ENCODE results near the gene MRPL38. TPM values are rescaled to one million over a fixed set of nuclear protein-coding genes. Genes with fewer than 3 reads are reported as not detected.
A peak's percentile ranks its signal among the peaks of the same experiment; 100 is the strongest.

The MRPL38 gene
- total RNA-seq, 1 experiment from 2014 or later: 219 TPM

DNA sequence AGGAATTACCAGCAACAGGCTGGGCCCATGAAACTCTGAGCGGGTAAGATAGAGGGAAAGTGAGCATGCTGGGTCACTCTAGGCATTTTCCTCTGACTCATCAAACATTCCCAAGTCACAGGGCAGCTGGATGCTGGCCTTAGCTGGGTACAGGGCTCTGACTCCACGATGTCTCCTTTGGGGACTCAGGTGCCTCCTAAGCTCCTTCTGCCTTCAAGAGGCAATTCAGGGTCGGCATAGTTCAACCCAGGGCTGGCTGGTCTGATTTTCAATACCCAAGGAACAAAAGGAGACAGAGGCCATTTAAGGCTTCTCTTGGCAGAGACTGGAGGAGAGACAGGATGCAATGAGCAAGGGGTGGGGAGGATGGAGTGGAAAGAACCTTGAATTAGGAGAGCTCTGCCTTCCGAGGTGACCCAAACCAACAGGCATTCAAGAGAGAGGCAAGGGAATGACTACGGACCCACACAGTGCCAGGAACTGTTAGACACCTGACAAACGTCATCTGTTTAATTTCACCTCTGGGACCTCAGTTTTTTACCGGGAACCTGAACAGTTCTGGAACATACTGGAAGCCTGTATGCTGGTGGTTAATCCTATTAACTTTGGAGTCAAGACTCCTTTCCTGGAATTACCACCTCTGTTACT is 50.5 kb downstream of the MRPL38 start:
- Histone ChIP-seq H3K9me3 (ENCODE audit: control insufficient read depth in 1 of 2, insufficient read depth in 1 of 2, low read depth in 1 of 2, low read length in 2 of 2) (no peaks in the 10 kb centered on the region), H4K20me1 (ENCODE audit: insufficient read depth) (no peaks in the 10 kb centered on the region), H3K4me2 (ENCODE audit: low read length) (peak overlapping the region; percentile 96), H3K79me2 (ENCODE audit: insufficient read depth, low read length) (peaks cover 20% of the 10 kb centered on the region; the same call in 1 of the 2 replicates), H3K27me3 (ENCODE audit: insufficient read depth, low read length) (no peaks in the 10 kb centered on the region), H3K4me1 (ENCODE audit: control insufficient read depth in 1 of 2, insufficient read depth in 2 of 2, low read length in 2 of 2) (peaks cover 15 to 31% of the 10 kb centered on the region in 2 experiments), H2AFZ (ENCODE audit: low read depth, low read length, poor library complexity, severe bottlenecking) (no peak overlapping the region), H3K9ac (ENCODE audit: low read length) (peak overlapping the region; percentile 86), H3K27ac (ENCODE audit: low read depth, low read length) (peak overlapping the region; percentile 37), H3K36me3 (ENCODE audit: control insufficient read depth in 1 of 2, insufficient read depth in 2 of 2, low read length in 2 of 2) (peaks cover 6 to 9% of the 10 kb centered on the region in 2 experiments; a peak in 3 of 4 replicates), H3K9me2 (ENCODE audit: insufficient read depth) (no peaks in the 10 kb centered on the region), H3K4me3 (replicated peaks in 1 of 2; ENCODE audit: low read depth in 1 of 2, low read length in 2 of 2) (peak overlapping the region; percentile 75 to 86)
- CTCF ChIA-PET: interaction anchor here (1.2 to 4.3 kb wide), 5 partner anchors 8 to 71 kb away, joined by 5 to 57 read pairs (median 20); partner anchors contain the start of gene TRIM47
- RAD21 ChIA-PET (ENCODE audit: low non-redundant PET in 1 of 2, low total read pairs in 2 of 2, uncharacterized antibody in 2 of 2, unreplicated experiment in 2 of 2): interaction anchor here in 1 of 2 experiments (1.1 to 2.0 kb wide), 2 partner anchors 9 to 21 kb away, joined by 3 to 5 read pairs; no protein-coding TSS in a partner anchor
- ATAC-seq (no peak), DNase-seq (ENCODE audit: low read depth, low spot score) (no peak)
- intact Hi-C loops (cut with micrococcal nuclease): loop anchor here (2.0 to 10.0 kb wide), 2 partner anchors 75 to 179 kb away; a partner anchor contains a TSS
- TF ChIP-seq EZH2 (IDR thresholded peaks at IDR 0.05): no peak
- no peak for TF ChIP-seq ELF1 (IDR thresholded peaks at IDR 0.05; ENCODE audit: borderline replicate concordance, low read depth)
- TF ChIP-seq EZH2phosphoT487 (IDR thresholded peaks at IDR 0.05; ENCODE audit: borderline replicate concordance): no peak
- TF ChIP-seq, protein P1, sequence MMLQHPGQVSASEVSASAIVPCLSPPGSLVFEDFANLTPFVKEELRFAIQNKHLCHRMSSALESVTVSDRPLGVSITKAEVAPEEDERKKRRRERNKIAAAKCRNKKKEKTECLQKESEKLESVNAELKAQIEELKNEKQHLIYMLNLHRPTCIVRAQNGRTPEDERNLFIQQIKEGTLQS (IDR thresholded peaks at IDR 0.05): no peak
- no peak for TF ChIP-seq EGR1 (IDR thresholded peaks at IDR 0.05; ENCODE audit: low read depth)
- TF ChIP-seq RAD21 (IDR thresholded peaks at IDR 0.05; ENCODE audit: low read depth): no peak
- TF ChIP-seq SP1 (IDR thresholded peaks at IDR 0.05; ENCODE audit: low read depth): no peak
- no peak for TF ChIP-seq YY1 (IDR thresholded peaks at IDR 0.05; ENCODE audit: extremely low read depth, insufficient replicate concordance, low read depth, low read length)
- no peak for TF ChIP-seq REST (IDR thresholded peaks at IDR 0.05; ENCODE audit: low read depth)
- no peak for TF ChIP-seq ZBTB33 (IDR thresholded peaks at IDR 0.05; ENCODE audit: extremely low read depth, insufficient replicate concordance, low read length)
- TF ChIP-seq JUND (IDR thresholded peaks at IDR 0.05): no peak
- no peak for TF ChIP-seq CBX3 (IDR thresholded peaks at IDR 0.05; ENCODE audit: low read depth)
- no peak for TF ChIP-seq ZFX (IDR thresholded peaks at IDR 0.05)
- no peak for TF ChIP-seq FOSL1 (IDR thresholded peaks at IDR 0.05; ENCODE audit: low read depth)
- TF ChIP-seq POLR2A (IDR thresholded peaks at IDR 0.05; ENCODE audit: borderline replicate concordance, extremely low read depth, insufficient read depth, insufficient read length): no peak
- BruUV-seq (replicated peaks): TSS peak; percentile 87
- POLR2A ChIA-PET: interaction anchor here (1.9 to 6.8 kb wide), 5 partner anchors 21 to 76 kb away, joined by 4 to 83 read pairs (median 23); partner anchors contain the start of genes MRPL38, TRIM47 and TRIM65
